NT2/D1 (cell line): ENCODE results near the gene SLC7A10.

Source experiments
- SUZ12 ChIP-seq: IDR thresholded peaks from 2 replicates; pipeline ENCODE4 v1.6.1; 2011; ENCODE audit not compliant: insufficient read length, insufficient read depth; ENCODE audit errors: extremely low read depth
- YY1 ChIP-seq: IDR thresholded peaks from 2 replicates; pipeline ENCODE4 v1.6.1; 2011; ENCODE audit not compliant: insufficient read length, insufficient read depth

DNA sequence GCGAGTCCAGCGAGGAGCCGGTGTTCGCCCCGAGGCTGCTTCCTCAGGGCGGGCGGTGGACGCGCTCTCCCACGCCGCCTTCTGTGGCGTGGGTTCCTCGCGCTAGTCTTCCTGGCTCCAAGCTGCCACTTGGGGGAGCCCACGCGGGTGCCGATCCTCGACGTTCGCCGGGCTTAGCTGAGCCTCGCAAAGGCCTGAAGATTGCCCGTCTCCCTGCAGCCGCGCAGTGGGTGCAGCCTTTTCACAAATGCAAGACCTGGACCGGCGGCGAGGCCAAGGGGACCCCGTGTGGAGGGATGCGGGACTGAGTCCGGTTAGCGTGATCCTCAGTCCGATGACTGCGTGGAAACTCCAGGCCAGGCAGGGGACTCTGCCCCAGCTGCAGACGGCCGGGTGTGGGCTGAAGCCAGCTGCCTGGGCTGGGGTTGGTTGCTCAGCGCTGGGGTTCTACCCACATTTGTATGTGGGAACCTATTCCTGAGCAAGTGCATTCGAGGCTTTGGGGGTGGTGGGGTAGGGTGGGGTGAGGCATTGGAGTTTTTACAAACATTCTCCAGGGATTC, 48.2 kb downstream of the SLC7A10 start:
- TF ChIP-seq SUZ12 (no peak), YY1 (no peak)
